GM23248 (cell line): Measurements from ENCODE around the gene OIP5.

Source experiments
- EZH2 ChIP-seq: fragments of 200-600 bp; sonication (generic); IDR thresholded peaks from 2 replicates; pipeline ENCODE4 v1.6.1; 2018; ENCODE audit warnings: antibody characterized with exemption, mild to moderate bottlenecking; ENCODE audit not compliant: insufficient read depth, poor library complexity, severe bottlenecking
- EZH2phosphoT487 ChIP-seq: fragments of 200-600 bp; sonication (generic); IDR thresholded peaks from 2 replicates; pipeline ENCODE4 v1.6.1; 2018; ENCODE audit warnings: antibody characterized with exemption, moderate library complexity, mild to moderate bottlenecking, low read depth; ENCODE audit not compliant: insufficient read depth

GRCh38 chr15:41307679-41308078, 24.7 kb downstream of the OIP5 start:
- no peak for TF ChIP-seq EZH2phosphoT487
- no peak for TF ChIP-seq EZH2
